ENCODE data around the gene CNN1. TPM values are rescaled to one million over a fixed set of nuclear protein-coding genes. Genes with fewer than 3 reads are reported as not detected.

The CNN1 gene
- total RNA-seq, 1 donor from 2014 or later: 477 TPM

GRCh38 chr19:11547929-11548700 is 9.5 kb downstream of the CNN1 start:
- no peak for TF ChIP-seq CTCF (IDR thresholded peaks at IDR 0.05)
- Histone ChIP-seq H3K27ac (no peak overlapping the region), H3K4me3 (no peak overlapping the region), H3K4me1 (no peaks in the 10 kb centered on the region), H3K9me3 (no peaks in the 10 kb centered on the region), H3K36me3 (peaks cover 72 to 78% of the 10 kb centered on the region in 2 donors), H3K27me3 (no peaks in the 10 kb centered on the region)
- intact Hi-C loops (cut with DNase I): no loop called here
- no peak for DNase-seq (ENCODE audit: low spot score in 2 of 2)

GRCh38 chr19:11549386-11549953 is 10.8 kb downstream of the CNN1 start:
- Histone ChIP-seq H3K27ac (no peak overlapping the region), H3K36me3 (peaks cover 73 to 81% of the 10 kb centered on the region in 2 donors), H3K27me3 (no peaks in the 10 kb centered on the region), H3K9me3 (no peaks in the 10 kb centered on the region), H3K4me1 (no peaks in the 10 kb centered on the region), H3K4me3 (no peak overlapping the region)
- no peak for DNase-seq (ENCODE audit: low spot score in 2 of 2)
- intact Hi-C loops (cut with DNase I): no loop called here
- TF ChIP-seq CTCF (IDR thresholded peaks at IDR 0.05): no peak

- Histone ChIP-seq H3K27me3 (no peaks in the 10 kb centered on the region), H3K36me3 (peaks cover 66 to 79% of the 10 kb centered on the region in 2 donors), H3K4me3 (no peak overlapping the region), H3K9me3 (no peaks in the 10 kb centered on the region), H3K27ac (no peak overlapping the region), H3K4me1 (no peaks in the 10 kb centered on the region)
- intact Hi-C loops (cut with DNase I): no loop called here
- no peak for DNase-seq (ENCODE audit: low spot score in 2 of 2)
- no peak for TF ChIP-seq CTCF (IDR thresholded peaks at IDR 0.05)
These were observed 11.6 kb downstream of the CNN1 start for GRCh38 chr19:11550265-11550664.

- Histone ChIP-seq H3K4me3 (no peak overlapping the region), H3K27me3 (no peaks in the 10 kb centered on the region), H3K4me1 (peaks cover 0 to 2% of the 10 kb centered on the region in 2 donors), H3K36me3 (peaks cover 54 to 65% of the 10 kb centered on the region in 2 donors), H3K27ac (peak overlapping the region; percentile 56 to 70), H3K9me3 (no peaks in the 10 kb centered on the region)
- no peak for DNase-seq (ENCODE audit: low spot score in 2 of 2)
- intact Hi-C loops (cut with DNase I): no loop called here
- TF ChIP-seq CTCF (IDR thresholded peaks at IDR 0.05): peak; percentile 23 to 43 (median 37)
These were observed 13.1 kb downstream of the CNN1 start for GRCh38 chr19:11551603-11552235.

- H3K9me3 ChIP-seq: no peaks in the 10 kb centered on the region
- no peak for DNase-seq (ENCODE audit: low spot score in 2 of 2)
- H3K27me3 ChIP-seq: no peaks in the 10 kb centered on the region
- no peak overlapping the region for H3K4me3 ChIP-seq
- H3K4me1 ChIP-seq: peaks cover 0 to 9% of the 10 kb centered on the region in 2 donors
- TF ChIP-seq CTCF (IDR thresholded peaks at IDR 0.05): no peak
- no peak overlapping the region for H3K27ac ChIP-seq
- H3K36me3 ChIP-seq: peaks cover 43 to 54% of the 10 kb centered on the region in 2 donors
- intact Hi-C loops (cut with DNase I): no loop called here
These were observed 14.2 kb downstream of the CNN1 start for GRCh38 chr19:11552666-11553372.
